KMS-11 (cell line): Measurements from ENCODE around the gene SSTR3.

ENCODE experiments used
- H2AFZ ChIP-seq: fragments of 200-600 bp; sonication (generic); 2 replicates; pipeline ENCODE4 v1.6.1; 2016; ENCODE audit warnings: antibody characterized with exemption, mixed run types, low read depth
- H3K27ac ChIP-seq: fragments of 200-600 bp; sonication (generic); 2 replicates; pipeline ENCODE4 v1.6.1; 2016; ENCODE audit warnings: mild to moderate bottlenecking, mixed run types
- H3K27me3 ChIP-seq: fragments of 200-600 bp; sonication (generic); 2 replicates; pipeline ENCODE4 v1.6.1; 2017; ENCODE audit warnings: mild to moderate bottlenecking, low read depth, mixed run types, moderate library complexity; ENCODE audit not compliant: insufficient read depth
- H3K36me3 ChIP-seq: fragments of 200-600 bp; sonication (generic); 2 replicates; pipeline ENCODE4 v1.6.1; 2017; ENCODE audit warnings: mild to moderate bottlenecking, mixed run types; ENCODE audit not compliant: insufficient read depth
- H3K4me1 ChIP-seq: fragments of 200-600 bp; sonication (generic); 2 replicates; pipeline ENCODE4 v1.6.1; 2016; ENCODE audit warnings: mild to moderate bottlenecking, low read depth, mixed run types; ENCODE audit not compliant: poor library complexity, severe bottlenecking
- H3K4me2 ChIP-seq: fragments of 200-600 bp; sonication (generic); 2 replicates; pipeline ENCODE4 v1.7.0; 2016; ENCODE audit warnings: mild to moderate bottlenecking, mixed run types
- H3K4me3 ChIP-seq: fragments of 200-600 bp; sonication (generic); IDR thresholded peaks from 2 replicates; pipeline ENCODE4 v1.6.1; 2017; ENCODE audit warnings: low read depth, low read length, mixed read lengths; ENCODE audit not compliant: insufficient read depth
- H3K79me2 ChIP-seq: fragments of 200-600 bp; sonication (generic); 2 replicates; pipeline ENCODE4 v1.6.1; 2016; ENCODE audit warnings: low read depth, mixed run types; ENCODE audit not compliant: insufficient read depth
- H3K9ac ChIP-seq: fragments of 200-600 bp; sonication (generic); 2 replicates; pipeline ENCODE4 v1.6.1; 2016; ENCODE audit warnings: mild to moderate bottlenecking, mixed run types
- H4K20me1 ChIP-seq: fragments of 200-600 bp; sonication (generic); 2 replicates; pipeline ENCODE4 v1.6.1; 2016; ENCODE audit warnings: mild to moderate bottlenecking, mixed run types; ENCODE audit not compliant: insufficient read depth
- TF ChIP-seq, protein P1 (sequence below): fragments of 200-600 bp; sonication (generic); conservative IDR thresholded peaks from 2 replicates; pipeline ENCODE4 v1.6.1; 2017; ENCODE audit warnings: low read depth, mild to moderate bottlenecking, antibody characterized with exemption, low read length, moderate library complexity, mixed read lengths

SSTR3 gene

DNA sequence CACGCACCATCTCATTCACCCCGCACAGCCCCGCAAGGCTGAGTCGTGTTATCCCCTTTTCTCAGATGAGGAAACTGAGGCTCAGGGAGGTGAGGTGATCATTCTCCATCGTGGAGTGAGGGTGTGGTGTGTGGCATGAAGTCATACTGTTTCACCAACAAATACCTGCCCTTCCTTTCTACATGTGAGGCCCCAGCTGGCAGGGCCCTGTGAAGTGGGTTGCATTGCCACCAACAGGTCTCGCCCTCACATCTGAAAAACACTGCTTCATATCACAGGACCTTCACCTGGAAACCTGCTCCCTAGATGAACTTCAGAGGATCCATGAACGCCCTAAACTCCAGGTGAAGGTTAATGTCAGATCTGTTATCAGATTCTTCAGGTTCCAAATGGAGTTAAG, 4.3 kb downstream of the SSTR3 start:
- H2AFZ ChIP-seq: no peak overlapping the region
- H3K36me3 ChIP-seq: no peaks in the 10 kb centered on the region
- H3K4me3 ChIP-seq: no peak overlapping the region
- H3K9ac ChIP-seq: no peak overlapping the region
- peaks cover 21% of the 10 kb centered on the region for H3K79me2 ChIP-seq
- H3K4me1 ChIP-seq: peaks cover 23% of the 10 kb centered on the region
- TF ChIP-seq, protein P1, sequence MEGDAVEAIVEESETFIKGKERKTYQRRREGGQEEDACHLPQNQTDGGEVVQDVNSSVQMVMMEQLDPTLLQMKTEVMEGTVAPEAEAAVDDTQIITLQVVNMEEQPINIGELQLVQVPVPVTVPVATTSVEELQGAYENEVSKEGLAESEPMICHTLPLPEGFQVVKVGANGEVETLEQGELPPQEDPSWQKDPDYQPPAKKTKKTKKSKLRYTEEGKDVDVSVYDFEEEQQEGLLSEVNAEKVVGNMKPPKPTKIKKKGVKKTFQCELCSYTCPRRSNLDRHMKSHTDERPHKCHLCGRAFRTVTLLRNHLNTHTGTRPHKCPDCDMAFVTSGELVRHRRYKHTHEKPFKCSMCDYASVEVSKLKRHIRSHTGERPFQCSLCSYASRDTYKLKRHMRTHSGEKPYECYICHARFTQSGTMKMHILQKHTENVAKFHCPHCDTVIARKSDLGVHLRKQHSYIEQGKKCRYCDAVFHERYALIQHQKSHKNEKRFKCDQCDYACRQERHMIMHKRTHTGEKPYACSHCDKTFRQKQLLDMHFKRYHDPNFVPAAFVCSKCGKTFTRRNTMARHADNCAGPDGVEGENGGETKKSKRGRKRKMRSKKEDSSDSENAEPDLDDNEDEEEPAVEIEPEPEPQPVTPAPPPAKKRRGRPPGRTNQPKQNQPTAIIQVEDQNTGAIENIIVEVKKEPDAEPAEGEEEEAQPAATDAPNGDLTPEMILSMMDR: no peak
- H3K27ac ChIP-seq: no peak overlapping the region
- no peaks in the 10 kb centered on the region for H4K20me1 ChIP-seq
- H3K4me2 ChIP-seq: no peak overlapping the region
- no peaks in the 10 kb centered on the region for H3K27me3 ChIP-seq

DNA sequence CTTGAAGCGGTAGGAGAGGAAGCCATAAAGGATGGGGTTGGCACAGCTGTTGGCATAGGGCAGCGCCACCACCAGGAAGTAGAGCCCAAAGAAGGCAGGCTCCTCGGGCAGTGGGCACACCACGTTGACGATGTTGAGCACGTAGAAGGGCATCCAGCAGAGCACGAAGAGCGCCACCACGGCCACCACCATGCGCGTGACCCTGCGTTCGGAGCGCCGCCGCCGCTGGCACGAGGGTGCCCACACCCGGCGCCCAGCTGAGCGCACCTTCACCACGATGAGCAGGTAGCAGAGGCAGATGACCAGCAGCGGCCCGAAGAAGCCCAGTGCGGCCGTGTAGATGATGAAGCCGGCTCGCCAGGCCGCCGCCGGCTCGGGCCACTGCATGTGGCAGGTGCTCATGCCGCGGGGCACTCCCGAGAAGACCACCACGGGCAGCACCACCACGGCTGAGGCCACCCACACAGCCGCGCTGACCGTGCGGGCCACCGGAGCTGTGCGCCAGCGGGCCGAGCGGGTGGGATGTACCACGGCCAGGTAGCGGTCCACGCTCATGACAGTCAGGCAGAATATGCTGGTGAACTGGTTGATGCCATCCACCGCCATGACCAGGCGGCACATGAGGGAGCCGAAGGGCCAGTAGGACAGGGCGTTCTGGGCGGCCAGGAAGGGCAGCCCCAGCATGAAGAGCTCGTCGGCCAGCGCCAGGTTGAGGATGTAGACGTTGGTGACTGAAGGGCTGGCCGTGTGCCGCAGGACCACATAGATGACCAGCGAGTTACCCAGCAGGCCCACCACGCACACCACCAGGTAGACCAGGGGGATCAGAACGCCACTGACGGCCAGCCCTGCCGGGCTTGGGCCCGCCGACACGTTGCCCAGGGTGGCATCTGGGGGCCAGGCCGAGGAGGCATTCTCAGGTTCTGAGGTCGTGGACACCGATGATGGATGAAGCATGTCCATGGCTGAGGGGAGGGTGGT, 5.1 kb downstream of the SSTR3 start:
- no peaks in the 10 kb centered on the region for H3K27me3 ChIP-seq
- no peak overlapping the region for H3K4me2 ChIP-seq
- TF ChIP-seq, protein P1: no peak
- H3K27ac ChIP-seq: no peak overlapping the region
- H3K79me2 ChIP-seq: peaks cover 21% of the 10 kb centered on the region
- no peak overlapping the region for H3K9ac ChIP-seq
- no peak overlapping the region for H2AFZ ChIP-seq
- H3K4me1 ChIP-seq: peaks cover 17% of the 10 kb centered on the region
- H4K20me1 ChIP-seq: no peaks in the 10 kb centered on the region
- no peaks in the 10 kb centered on the region for H3K36me3 ChIP-seq
- H3K4me3 ChIP-seq: no peak overlapping the region

DNA sequence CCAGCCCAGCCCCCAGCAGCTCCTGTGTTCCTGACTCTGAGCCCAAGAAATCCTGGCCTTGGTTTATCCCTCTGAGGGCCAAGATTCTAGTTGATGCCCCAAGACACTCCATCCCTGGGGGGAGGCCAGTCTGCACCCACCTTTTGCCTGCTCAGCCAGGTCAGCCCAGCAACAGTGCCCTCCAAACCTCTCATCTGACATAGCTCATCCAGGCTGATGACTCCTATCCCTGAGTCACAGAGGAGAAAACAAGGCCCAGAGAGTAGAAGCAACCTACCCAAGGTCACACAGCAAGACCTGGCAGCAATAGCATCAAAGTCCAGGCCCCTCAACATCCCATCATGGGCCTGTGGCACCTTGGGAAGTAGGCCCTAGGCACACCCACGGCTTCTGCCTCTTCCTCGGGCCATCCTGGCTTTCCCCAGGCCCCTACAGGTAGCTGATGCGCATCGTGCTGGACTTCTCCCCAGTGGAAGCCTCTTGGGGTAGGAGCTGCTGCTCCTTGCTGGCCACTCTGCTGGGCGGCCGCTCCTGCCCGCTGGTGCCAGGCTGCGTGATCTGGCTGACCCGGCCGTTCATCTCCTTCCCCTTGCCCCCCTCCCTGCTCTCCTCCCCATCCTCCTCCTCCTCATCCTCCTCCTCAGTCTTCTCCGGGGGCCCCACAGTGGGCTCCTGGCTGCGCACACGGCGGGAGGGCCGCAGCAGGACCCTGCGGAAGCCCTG, 6.0 kb downstream of the SSTR3 start:
- Histone ChIP-seq H4K20me1 (no peaks in the 10 kb centered on the region), H3K9ac (no peak overlapping the region), H3K4me2 (no peak overlapping the region), H3K27me3 (no peaks in the 10 kb centered on the region), H3K79me2 (peaks cover 14% of the 10 kb centered on the region), H3K27ac (no peak overlapping the region), H2AFZ (no peak overlapping the region), H3K4me3 (no peak overlapping the region), H3K4me1 (peaks cover 21% of the 10 kb centered on the region), H3K36me3 (no peaks in the 10 kb centered on the region)
- TF ChIP-seq, protein P1: no peak

DNA sequence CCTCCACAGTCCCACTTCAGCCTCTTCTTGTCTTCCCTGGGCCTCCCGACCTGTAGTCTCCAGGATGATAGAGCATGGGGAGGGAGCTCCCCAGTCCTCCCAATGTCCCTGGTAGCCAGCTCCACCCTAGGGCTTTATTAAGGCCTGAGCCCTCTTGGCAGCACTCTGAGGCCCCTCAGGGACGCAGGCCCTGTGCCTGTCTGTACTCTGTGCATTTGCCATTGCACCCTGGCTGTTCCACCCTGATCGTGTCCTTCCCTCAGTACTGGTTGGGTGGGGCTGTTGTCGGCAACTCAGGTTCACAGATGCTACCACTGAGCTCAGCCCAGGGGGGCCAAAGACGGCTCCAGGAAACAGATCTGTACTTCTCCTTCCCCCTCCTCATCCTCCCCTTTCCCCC, 7.2 kb downstream of the SSTR3 start:
- Histone ChIP-seq H3K27me3 (no peaks in the 10 kb centered on the region), H3K79me2 (peaks cover 2% of the 10 kb centered on the region; the same call in 1 of the 2 replicates), H3K9ac (no peak overlapping the region), H3K4me1 (peaks cover 23% of the 10 kb centered on the region), H3K27ac (no peak overlapping the region), H2AFZ (no peak overlapping the region), H3K36me3 (no peaks in the 10 kb centered on the region), H3K4me3 (no peak overlapping the region), H3K4me2 (no peak overlapping the region), H4K20me1 (no peaks in the 10 kb centered on the region)
- TF ChIP-seq, protein P1: no peak
